ENCODE measurements around the gene STRN4. TPM values are rescaled to one million over a fixed set of nuclear protein-coding genes. Genes with fewer than 3 reads are reported as not detected.

Gene STRN4
- total and polyA plus RNA-seq, 9 of the 15 experiments (the other 6 are each of a cell fraction or from before 2014, with no cell fraction given): 0.62 to 83.7 (median 36.9) TPM

GRCh38 chr19:46788262-46788967 lies 42.2 kb upstream of the STRN4 start, which contains the start of gene SLC1A5 (continued):
- no peak for TF ChIP-seq REST (IDR thresholded peaks at IDR 0.05; ENCODE audit: borderline replicate concordance)
- no peak for TF ChIP-seq REST (CRISPR knock-in tag; IDR thresholded peaks at IDR 0.05; ENCODE audit: low read depth)
- TF ChIP-seq ZBTB8A (IDR thresholded peaks at IDR 0.05; ENCODE audit: partially characterized antibody): no peak
- peak in 1 of 2 experiments; percentile 67; a peak in 2 of 4 replicates for TF ChIP-seq CSDE1 (IDR thresholded peaks at IDR 0.05)
- TF ChIP-seq TCF7 (IDR thresholded peaks at IDR 0.05; ENCODE audit: borderline replicate concordance): no peak
- no peak for TF ChIP-seq LEF1 (IDR thresholded peaks at IDR 0.05)
- TF ChIP-seq FOXO4 (CRISPR knock-in tag; IDR thresholded peaks at IDR 0.05): no peak
- no peak for TF ChIP-seq ZNF408 (CRISPR knock-in tag; IDR thresholded peaks at IDR 0.05; ENCODE audit: low read depth)
- peak; percentile 58; the same call in 1 of the 2 replicates for TF ChIP-seq BCOR (IDR thresholded peaks at IDR 0.05)
- TF ChIP-seq ZNF512 (tag; IDR thresholded peaks at IDR 0.05): no peak
- TF ChIP-seq ZBTB43 (CRISPR knock-in tag; IDR thresholded peaks at IDR 0.05): no peak
- peak; percentile 71 for TF ChIP-seq HNRNPLL (IDR thresholded peaks at IDR 0.05; ENCODE audit: low read depth, low read length, poor library complexity, severe bottlenecking)
